K562 (cell line): ENCODE results near the gene C19orf47.

Source experiments
- CBFB ChIP-seq: sonication (generic); formaldehyde crosslinking; IDR thresholded peaks from 2 replicates; pipeline ENCODE4 v1.4.0; 2020; ENCODE audit warnings: mild to moderate bottlenecking, missing genetic modification reagents
- CUX1 ChIP-seq: fragments of 200-800 bp; sonication (Bioruptor generic); IDR thresholded peaks from 2 replicates; pipeline ENCODE4 v1.6.1; 2016; ENCODE audit warnings: missing genetic modification characterization, missing compliant biosample characterization
- L3MBTL2 ChIP-seq: fragments of 450-650 bp; IDR thresholded peaks from 2 replicates; pipeline ENCODE4 v1.6.1; 2016; ENCODE audit warnings: mild to moderate bottlenecking, moderate library complexity
- PRMT5 ChIP-seq: sonication (generic); formaldehyde crosslinking; IDR thresholded peaks from 2 replicates; pipeline ENCODE4 v1.5.0; 2020; ENCODE audit warnings: missing genetic modification reagents
- REST ChIP-seq, 2 experiments: fragments of 450-650 bp; formaldehyde crosslinking in 1 of 2; IDR thresholded peaks; 2 replicates each; pipeline versions ENCODE4 v1.4.0 to v1.6.1; 2014 to 2020; ENCODE audit warnings: mild to moderate bottlenecking in 2 of 2, borderline replicate concordance in 1 of 2, low read depth in 1 of 2
- SMARCB1 ChIP-seq: IDR thresholded peaks from 2 replicates; pipeline ENCODE4 v1.6.1; 2011; ENCODE audit warnings: improper control_type of control experiment, low read depth; ENCODE audit not compliant: insufficient read length
- UBTF ChIP-seq, 2 experiments: IDR thresholded peaks; 2 replicates each; pipeline ENCODE4 v1.6.1; 2012; ENCODE audit warnings: improper control_type of control experiment in 2 of 2, low read depth in 2 of 2, low read length in 2 of 2, borderline replicate concordance in 1 of 2
- ZNF23 ChIP-seq: fragments of 250-450 bp; sonication (Bioruptor Pico); IDR thresholded peaks from 2 replicates; pipeline ENCODE4 v1.4.0; 2020; ENCODE audit warnings: mild to moderate bottlenecking

- TF ChIP-seq L3MBTL2 (no peak), CUX1 (CRISPR knock-in tag) (no peak), UBTF (IDR thresholded peaks at IDR 0.05; ENCODE audit: borderline replicate concordance in 1 of 2, low read depth in 2 of 2, low read length in 2 of 2) (no peak), SMARCB1 (no peak), CBFB (CRISPR knock-in tag) (no peak), PRMT5 (CRISPR knock-in tag) (no peak), ZNF23 (no peak), REST (IDR thresholded peaks at IDR 0.05; ENCODE audit: borderline replicate concordance) (no peak), REST (CRISPR knock-in tag; IDR thresholded peaks at IDR 0.05; ENCODE audit: low read depth) (no peak)
Measured at GRCh38 chr19:40322271-40322610, 26.0 kb downstream of the C19orf47 start.
